Epithelial cell of prostate (primary cell): ENCODE measurements around the gene ZNF646.

Experiments
- DNase-seq: peaks from one replicate; pipeline ENCODE4 v3.0.0-alpha.2; 2011; ENCODE audit warnings: low read depth, low spot score
- H3K27ac ChIP-seq: fragments of 450-650 bp; 2 replicates; pipeline ENCODE4 v1.5.1; 2017; ENCODE audit warnings: mild to moderate bottlenecking

The ZNF646 gene

DNA sequence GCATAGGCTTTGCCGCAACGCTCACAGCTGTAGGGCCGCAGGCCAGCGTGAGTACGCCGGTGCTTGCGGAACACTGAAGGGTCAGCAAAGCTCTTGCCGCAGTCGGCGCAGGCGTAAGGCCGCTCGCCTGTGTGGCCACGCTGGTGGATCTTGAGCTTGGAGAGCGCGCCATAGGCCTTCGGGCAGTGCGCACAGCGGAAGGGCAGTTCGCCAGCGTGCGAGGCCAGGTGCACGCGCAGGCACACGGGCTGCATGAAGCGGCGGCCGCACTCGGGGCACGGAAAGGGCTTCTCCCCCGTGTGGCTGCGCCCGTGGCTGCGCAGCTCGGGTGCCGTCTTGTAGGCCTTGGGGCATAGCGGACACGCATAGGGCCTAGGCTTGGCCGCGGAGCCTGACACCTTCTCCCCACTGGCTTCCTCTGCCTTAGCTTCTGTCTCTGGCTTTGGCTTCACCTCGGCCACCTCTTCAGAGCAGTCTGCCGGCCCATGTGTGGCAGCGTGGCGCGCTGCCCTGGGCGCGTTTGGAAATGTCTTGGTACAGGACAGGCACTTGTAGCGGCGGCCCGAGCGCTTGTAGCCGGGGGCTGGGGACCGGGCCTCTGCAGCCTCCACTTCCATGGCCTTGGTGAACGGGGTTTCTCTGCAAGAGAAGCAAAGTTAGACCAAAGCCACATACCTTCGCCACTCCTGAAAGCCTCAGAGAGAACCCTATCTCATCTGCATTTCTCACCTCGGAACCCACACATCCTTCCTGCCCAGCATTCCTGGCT is 10.2 kb upstream of the ZNF646 start:
- DNase-seq: no peak
- peak overlapping the region; percentile 89 for H3K27ac ChIP-seq

DNA sequence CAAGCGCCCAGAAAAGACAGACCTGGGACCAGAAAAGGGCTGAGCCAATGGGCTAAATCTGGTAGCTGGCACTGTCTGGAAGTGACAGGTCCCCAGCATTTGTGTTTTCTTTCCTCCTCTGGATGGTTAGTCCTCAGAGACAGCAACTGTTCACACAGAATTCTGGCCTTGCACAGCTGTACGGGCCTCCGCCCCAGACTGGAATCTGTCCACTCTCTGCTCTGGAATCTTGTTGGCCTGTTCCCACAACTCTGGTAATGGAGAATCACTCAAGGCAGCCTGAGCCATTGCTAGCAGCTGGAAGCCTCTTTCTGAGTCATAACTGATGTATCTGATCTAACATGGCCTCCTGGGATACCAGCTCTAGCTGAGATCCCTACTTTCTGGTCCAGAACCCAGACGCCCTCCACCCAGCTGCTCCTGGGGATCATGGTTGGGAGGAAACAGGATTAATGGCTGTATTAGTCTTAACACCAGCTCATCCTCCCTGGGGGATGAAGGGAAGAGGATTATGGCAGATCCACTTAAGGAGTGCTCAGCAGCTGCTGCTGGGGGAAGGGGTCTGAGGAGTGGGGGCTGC is 9.2 kb upstream of the ZNF646 start:
- H3K27ac ChIP-seq: peak overlapping the region; percentile 89
- DNase-seq: peak; percentile 60

DNA sequence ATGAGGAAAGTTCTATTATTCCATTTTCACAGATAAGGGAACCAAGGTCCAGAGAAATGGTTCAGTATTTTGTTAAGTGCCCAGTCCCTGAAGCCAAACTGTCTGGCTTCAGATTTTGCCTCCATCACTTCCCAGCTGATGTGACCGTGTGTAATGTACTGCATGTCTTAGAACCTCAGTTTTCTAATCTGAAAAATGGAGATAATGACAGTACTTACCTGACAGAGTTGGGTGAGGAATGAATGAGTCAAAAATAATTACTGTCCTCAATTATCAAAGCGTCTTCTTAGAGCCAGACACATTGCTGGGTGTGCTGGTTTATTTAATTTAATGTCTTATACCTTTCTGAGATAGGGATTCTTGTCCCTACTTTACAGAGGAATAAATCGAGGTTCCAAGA is 6.9 kb upstream of the ZNF646 start:
- H3K27ac ChIP-seq: no peak overlapping the region
- DNase-seq: no peak

DNA sequence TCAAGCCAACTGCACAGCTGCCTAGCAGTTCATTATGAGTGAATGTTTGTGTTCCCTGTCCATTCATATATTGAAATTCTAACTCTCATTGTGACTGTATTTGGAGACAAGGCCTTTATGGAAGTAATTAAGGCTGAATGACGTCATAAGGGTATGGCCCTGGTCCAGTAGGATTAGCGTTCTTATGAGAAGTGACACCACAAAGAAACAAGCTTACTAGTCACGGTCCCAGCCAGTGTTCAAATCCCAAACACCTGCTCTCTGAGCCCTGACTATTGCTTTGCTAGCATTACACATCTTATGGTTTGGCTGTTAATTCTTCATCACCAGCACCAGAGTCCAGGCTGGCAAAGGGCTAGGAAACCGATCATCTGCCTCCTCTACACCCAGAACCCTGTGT is 2.4 kb upstream of the ZNF646 start:
- no peak for DNase-seq
- peak overlapping the region; percentile 90 for H3K27ac ChIP-seq

DNA sequence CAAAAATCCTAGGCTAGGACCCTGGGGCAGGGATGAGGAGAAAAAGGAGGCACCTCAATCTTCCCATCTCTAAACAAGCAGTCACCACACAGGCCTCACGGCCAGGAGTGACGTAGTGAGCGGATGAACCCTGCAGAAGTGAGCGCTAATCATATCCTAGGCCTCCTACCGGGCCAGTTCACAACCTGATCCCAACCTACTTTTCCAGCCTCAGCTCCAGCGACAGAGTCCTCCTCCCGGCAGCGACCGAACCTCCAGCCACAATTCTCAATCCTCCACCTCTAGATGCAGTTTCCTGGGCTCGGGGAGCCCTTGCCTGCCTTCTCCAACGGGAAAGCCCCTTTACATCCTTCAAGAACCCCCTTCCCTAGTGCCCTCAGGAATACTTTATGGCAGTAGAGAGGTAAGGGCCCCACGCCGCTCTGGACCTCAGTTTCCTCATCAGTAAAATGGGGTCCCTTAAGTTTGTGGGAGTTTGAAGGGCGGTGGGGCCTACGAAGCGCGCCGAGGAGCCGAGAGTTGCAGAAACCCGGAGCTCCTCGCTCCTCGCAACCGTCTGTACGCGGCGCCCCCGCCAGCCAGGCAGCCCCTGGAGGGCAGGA is 1.6 kb upstream of the ZNF646 start:
- DNase-seq: no peak
- peak overlapping the region; percentile 90 for H3K27ac ChIP-seq

DNA sequence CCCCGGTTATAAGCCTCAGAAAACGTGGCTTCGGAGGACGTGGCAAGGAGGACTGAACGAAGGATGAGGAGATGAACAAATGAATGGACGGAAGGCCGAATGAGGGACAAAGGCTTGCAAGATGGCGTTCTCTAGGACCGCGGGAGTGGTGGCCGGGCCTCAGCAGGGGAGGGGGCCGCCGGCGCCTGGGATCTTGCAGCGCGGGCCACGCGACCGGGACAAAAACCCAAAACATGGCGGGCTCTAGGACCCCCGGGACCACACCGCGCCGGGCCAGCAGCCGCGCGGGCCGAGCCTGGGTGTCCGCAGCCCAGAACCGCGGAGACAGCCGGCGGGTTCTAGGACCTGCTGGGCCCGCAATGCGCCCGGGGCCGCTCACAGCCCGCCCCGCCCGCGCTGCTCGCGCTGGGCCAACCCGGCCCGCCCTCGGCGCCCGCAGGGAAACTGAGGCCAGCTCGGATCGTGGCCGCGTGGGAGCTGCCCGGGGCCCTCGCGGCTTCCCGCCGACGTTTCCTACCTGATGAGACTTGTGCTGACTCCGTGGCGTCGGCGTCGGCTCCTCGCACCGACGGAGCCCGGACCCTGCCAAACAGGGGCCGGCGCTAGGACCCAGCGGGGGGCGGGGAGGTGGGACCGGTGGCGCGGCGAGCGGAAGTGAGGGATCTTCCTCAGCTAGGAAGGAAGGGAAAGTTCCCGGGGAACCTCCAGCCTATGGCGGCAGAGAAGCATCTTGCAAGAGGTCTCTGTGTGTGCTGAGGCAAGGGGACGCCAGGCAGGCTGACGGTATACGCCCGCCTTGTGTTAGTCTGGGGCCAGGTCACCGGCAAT is 866 bp upstream of the ZNF646 start:
- H3K27ac ChIP-seq: peak overlapping the region; percentile 90
- DNase-seq: peak; percentile 56

DNA sequence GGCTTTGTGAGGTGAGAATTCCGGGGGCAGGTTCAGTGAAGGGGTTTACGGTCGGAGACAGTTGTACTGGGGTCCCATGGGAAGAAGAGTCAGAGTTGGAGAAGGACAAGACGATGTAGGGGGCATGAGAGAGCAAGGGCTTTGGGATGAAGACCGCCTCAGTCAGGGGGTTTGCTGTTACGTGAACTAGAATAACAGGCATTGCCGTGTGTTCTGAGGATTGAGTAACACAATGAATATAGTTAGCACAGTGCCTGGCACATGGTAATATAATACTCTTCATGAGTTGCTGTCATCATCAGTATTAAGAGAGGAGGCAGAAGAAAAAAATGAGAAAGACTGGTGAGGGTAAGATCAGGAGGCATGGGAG is 577 bp downstream of the ZNF646 start:
- H3K27ac ChIP-seq: peak overlapping the region; percentile 90
- no peak for DNase-seq

DNA sequence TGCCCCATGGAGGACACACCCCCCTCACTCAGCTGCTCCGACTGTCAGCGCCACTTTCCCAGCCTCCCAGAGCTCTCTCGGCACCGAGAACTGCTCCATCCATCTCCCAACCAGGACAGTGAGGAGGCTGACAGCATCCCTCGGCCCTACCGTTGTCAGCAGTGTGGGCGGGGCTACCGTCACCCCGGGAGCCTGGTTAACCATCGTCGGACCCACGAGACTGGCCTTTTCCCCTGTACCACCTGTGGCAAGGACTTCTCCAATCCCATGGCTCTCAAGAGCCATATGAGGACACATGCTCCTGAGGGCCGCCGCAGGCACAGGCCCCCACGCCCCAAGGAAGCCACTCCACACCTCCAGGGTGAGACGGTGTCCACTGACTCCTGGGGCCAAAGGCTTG is 2.1 kb downstream of the ZNF646 start:
- DNase-seq: no peak
- no peak overlapping the region for H3K27ac ChIP-seq

DNA sequence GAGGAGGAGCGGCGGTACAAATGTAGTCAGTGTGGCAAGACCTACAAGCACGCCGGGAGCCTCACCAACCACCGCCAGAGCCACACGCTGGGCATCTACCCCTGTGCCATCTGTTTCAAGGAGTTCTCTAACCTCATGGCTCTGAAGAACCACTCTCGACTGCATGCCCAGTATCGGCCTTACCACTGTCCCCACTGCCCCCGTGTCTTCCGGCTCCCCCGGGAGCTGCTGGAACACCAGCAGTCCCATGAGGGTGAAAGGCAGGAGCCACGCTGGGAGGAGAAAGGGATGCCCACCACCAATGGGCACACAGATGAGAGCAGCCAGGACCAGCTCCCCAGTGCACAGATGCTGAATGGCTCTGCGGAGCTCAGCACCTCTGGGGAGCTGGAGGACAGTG is 2.8 kb downstream of the ZNF646 start:
- H3K27ac ChIP-seq: no peak overlapping the region
- DNase-seq: no peak

DNA sequence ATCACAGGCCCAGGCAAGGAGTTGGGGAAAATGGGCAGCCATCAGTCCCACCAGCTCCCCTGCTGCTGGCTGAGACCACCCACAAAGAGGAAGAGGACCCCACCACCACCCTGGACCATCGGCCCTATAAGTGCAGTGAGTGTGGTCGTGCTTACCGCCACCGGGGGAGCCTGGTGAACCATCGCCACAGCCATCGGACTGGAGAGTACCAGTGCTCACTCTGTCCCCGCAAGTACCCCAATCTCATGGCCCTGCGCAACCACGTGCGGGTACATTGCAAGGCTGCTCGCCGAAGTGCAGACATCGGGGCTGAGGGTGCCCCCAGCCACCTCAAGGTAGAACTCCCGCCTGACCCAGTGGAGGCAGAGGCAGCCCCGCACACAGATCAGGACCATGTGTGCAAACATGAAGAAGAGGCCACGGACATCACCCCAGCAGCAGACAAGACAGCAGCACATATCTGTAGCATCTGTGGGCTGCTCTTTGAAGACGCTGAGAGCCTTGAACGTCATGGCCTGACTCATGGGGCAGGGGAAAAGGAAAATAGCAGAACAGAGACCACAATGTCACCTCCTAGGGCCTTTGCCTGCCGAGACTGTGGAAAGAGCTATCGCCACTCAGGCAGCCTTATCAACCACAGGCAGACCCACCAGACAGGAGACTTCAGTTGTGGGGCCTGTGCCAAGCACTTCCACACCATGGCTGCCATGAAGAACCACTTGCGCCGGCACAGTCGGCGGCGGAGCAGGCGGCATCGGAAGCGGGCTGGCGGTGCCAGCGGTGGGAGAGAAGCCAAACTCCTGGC is 3.6 kb downstream of the ZNF646 start:
- no peak for DNase-seq
- no peak overlapping the region for H3K27ac ChIP-seq

DNA sequence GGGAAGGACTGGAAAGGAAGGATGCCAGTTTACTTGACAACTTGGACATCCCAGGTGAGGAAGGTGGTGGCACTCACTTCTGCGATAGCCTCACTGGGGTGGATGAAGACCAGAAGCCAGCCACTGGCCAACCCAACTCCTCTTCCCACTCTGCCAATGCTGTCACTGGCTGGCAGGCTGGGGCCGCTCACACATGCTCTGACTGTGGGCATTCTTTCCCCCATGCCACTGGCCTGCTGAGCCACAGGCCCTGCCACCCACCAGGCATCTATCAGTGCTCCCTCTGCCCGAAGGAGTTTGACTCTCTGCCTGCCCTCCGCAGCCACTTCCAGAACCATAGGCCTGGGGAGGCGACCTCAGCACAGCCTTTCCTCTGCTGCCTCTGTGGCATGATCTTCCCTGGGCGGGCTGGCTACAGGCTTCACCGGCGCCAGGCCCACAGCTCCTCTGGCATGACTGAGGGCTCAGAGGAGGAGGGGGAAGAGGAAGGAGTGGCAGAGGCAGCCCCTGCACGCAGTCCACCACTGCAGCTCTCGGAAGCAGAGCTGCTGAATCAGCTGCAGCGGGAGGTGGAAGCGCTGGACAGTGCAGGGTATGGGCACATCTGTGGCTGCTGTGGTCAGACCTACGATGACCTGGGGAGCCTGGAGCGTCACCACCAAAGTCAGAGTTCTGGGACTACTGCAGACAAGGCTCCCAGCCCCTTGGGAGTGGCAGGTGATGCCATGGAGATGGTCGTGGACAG is 4.5 kb downstream of the ZNF646 start:
- no peak for DNase-seq
- no peak overlapping the region for H3K27ac ChIP-seq

DNA sequence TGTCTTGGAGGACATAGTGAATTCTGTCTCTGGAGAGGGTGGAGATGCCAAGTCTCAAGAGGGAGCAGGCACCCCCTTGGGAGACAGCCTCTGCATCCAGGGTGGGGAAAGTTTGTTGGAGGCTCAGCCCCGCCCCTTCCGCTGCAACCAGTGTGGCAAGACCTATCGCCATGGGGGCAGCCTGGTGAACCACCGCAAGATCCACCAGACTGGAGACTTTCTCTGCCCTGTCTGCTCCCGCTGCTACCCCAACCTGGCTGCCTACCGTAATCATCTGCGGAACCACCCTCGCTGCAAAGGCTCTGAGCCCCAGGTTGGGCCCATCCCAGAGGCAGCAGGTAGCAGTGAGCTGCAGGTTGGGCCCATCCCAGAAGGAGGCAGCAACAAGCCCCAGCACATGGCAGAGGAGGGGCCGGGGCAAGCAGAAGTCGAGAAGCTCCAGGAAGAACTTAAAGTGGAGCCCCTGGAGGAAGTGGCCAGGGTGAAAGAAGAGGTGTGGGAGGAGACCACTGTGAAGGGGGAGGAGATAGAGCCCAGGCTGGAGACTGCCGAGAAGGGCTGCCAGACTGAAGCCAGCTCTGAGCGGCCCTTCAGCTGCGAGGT is 5.2 kb downstream of the ZNF646 start:
- no peak for DNase-seq
- H3K27ac ChIP-seq: no peak overlapping the region

DNA sequence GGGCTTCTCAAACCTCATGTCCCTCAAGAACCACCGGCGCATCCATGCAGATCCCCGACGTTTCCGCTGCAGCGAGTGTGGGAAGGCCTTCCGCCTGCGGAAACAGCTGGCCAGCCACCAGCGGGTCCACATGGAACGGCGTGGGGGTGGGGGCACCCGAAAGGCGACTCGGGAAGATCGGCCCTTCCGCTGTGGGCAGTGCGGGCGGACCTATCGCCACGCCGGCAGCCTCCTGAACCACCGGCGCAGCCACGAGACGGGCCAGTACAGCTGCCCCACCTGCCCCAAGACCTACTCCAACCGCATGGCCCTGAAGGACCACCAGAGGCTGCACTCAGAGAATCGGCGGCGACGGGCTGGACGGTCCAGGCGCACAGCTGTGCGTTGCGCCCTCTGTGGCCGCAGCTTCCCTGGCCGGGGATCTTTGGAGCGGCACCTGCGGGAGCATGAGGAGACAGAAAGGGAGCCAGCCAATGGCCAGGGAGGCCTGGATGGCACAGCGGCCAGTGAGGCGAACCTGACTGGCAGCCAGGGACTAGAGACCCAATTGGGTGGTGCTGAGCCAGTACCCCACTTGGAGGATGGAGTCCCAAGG is 5.9 kb downstream of the ZNF646 start:
- H3K27ac ChIP-seq: no peak overlapping the region

DNA sequence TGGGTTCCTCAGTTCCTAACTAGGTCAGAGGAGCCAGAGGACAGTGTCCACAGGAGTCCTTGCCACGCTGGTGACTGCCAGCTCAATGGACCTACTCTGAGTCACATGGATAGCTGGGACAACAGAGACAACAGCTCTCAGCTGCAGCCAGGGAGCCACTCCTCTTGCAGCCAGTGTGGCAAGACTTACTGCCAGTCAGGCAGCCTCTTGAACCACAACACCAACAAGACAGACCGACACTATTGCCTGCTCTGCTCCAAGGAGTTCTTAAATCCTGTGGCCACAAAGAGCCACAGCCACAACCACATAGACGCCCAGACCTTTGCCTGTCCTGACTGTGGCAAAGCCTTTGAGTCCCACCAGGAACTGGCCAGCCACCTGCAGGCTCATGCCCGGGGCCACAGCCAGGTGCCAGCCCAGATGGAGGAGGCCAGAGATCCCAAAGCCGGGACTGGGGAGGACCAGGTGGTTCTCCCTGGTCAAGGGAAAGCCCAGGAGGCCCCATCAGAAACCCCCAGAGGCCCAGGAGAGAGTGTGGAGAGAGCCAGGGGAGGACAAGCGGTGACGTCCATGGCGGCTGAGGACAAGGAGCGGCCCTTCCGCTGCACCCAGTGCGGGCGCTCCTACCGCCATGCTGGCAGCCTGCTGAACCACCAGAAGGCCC is 6.7 kb downstream of the ZNF646 start:
- no peak overlapping the region for H3K27ac ChIP-seq
- DNase-seq: no peak

More for the DNA sequence above, 5.9 kb downstream of the ZNF646 start:
- no peak for DNase-seq

DNA sequence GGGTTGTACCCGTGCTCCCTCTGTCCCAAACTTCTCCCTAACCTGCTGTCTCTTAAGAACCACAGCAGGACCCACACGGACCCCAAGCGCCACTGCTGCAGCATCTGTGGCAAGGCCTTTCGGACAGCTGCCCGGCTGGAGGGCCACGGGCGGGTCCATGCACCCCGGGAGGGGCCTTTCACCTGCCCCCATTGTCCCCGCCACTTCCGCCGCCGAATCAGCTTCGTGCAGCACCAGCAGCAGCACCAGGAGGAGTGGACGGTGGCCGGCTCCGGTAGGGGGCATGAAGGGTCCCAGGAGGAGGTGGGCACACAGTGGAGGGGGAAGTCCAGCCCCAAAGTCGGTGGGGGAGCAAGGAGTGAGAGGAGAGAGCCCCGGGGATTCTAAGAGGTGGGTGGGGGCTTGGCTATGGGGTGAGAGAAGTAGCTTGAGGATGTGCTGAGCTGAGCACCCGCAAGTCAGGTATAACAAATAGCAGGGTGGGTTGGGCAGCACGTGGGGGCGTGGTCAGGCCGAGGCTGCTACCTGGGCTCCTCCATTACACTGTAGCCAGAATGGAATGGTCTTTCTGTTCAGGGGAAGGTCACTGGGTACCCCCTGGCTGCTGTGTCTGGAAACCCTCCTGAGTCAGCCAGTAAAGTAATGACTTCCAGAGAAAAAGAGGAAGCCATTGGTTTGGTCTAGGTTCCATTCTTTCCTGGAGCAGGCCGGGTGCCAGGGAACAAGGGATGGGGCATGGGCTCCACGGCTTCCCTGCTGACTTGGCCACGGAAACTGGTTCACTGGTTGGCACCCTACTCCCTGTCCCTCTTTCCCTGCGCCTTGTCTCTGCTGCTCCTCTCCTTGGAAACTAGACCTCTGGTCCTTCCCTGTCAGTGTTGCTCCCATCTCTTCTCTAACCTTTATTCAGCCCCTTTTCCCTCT is 7.5 kb downstream of the ZNF646 start:
- no peak for DNase-seq
- no peak overlapping the region for H3K27ac ChIP-seq

DNA sequence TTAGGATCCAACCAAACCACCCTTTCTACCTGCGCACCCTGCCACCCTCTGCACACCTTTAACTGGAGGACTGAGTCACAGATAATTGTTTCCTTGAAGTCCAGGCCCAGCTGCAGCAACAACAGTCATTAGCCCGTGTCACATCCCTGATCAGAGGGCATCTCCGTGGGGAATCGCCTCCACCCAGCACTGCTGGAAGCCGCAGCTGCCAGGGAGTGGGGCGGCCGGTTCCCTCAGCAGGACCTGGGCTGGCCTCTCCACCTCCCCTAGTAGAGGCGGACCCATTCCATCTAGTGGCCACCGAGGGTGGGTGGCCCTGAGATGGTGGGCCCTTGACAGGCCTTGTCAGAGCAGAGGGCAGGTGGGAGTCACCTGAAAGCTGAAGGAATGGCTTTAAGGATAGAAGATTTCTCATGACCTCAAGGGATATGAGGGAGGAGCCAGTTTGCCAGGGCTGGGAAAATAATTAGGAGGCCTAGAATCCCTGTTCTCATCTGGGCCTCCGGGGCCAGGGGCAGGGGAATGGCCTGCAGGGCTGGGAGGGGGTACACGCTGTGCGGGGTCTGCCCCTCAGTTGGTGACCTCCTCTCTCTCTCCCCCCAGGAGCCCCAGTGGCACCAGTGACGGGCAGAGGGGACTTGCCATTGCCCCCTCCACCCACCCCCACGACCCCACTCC is 8.3 kb downstream of the ZNF646 start:
- no peak overlapping the region for H3K27ac ChIP-seq
- DNase-seq: no peak

DNA sequence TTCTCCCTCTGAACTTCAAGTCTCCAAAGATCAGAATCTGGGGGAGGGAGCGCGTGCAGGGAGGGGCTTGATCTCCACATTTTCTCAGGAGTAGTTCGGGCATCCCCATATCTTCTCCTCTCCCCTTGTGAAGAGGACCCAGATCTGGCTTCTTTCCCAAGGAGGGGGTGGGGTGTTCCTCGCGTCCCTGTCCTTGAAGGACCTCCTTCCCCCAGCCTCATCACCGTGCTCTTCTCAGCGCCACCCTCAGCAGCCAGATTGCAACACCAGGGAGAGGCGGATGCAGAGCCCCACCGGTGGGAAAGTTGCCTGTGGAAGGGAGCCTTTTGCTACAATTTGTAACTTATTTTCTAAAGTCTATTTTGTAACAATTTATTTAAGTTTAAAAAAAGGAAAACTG is 8.9 kb downstream of the ZNF646 start:
- H3K27ac ChIP-seq: no peak overlapping the region
- DNase-seq: no peak
